Activated CD4-positive, alpha-beta T cell treated with anti-CD3 and anti-CD28 coated beads, Interleukin-2, amount 50 U/mL, for 1 hour (primary cell): ENCODE results near the gene FRMD1.

Experiments
- DNase-seq: peaks from one replicate; pipeline ENCODE4 v3.0.0-alpha.2; 2020

FRMD1 gene

DNA sequence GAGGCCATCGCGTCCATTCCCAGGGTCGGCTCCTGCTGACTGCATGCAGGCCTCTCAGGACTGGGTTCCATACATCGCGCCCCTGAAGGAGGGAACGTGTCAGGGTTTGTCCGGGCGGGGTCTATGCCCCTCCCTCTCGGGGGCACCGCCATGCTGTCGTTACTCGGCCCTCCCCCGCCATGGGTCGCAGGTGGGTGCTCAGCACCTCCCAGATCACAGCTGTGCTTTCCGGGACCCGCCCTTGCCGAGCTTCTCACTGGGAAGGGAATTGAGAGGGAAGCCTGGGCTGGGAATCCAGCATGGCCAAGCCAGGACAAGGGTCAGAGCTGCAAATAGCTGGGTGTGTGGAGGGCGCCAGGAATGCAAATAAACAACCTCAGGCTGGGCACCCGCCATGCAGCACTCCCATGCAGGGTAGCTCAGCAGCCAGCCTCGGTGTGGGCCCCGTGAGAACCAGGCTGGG is at the start of gene FRMD1:
FRMD1 (minus strand) TSS at position 270 of the 463 bp plus-strand sequence; CDS start at position 152, 118 bp downstream.
- no peak for DNase-seq

GRCh38 chr6:168128006-168128630 is 49.1 kb upstream of the FRMD1 start:
- DNase-seq, result no peak

DNA sequence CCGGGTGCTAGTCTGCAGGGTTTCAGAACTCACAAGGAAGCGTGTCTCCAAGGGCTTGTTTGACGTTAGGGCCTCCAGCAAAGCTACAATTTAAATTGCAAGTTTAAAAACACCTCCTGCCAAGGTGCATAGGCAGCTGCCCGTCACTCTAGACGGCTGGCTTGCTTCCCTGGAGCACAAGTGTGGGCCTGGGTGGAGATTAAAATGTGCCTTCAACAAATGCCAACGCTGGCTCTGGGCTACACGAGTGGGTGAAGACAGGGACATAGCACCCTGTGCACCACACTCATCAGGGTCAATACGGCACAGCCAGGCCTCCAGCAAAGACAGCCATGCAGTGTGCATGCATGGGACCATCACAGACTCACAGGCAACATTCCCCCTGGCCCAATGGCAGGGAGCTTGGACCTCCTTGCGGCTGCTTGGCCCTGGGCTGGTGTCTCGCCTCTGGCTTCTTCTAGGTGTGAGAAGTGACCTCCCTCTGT is 48.4 kb upstream of the FRMD1 start:
- no peak for DNase-seq

DNA sequence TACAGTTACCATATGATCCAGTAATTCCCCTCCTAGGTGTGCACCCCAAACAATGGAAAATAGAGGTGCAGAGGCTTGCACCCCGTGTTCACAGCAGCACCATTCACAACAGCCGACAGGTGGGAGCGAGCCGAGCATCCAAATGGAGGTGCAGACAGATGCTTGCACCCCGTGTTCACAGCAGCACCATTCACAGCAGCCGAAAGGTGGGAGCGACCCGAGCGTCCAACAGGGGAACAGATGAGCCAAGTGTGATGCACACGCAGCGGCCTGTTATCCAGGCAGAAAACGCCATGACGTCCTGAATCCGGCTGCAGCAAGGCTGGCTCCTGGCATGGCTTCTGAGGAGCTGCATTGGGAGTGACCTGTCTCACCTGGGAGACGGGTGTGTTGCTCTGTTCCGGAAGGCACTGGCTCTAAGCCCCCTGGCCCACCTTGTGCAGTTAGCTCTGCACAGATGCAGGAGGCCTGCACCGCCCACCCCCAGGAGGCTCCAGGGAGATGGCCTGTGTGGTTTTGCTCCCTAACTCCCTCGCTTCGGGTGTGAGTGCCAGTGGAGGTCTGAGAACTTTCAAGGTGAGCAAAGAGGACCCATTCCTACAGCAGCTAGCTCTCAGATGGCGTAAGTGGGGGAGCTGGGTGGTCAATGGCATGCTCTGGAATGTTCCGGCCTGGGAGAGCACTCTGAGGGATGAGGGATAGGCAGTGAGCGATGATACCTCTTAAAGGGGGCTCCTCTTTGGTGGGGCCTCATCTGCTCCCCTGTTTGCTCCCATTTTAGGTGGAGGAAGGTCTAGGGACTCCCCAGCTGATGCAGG is 47.8 kb upstream of the FRMD1 start:
- DNase-seq, result no peak

DNA sequence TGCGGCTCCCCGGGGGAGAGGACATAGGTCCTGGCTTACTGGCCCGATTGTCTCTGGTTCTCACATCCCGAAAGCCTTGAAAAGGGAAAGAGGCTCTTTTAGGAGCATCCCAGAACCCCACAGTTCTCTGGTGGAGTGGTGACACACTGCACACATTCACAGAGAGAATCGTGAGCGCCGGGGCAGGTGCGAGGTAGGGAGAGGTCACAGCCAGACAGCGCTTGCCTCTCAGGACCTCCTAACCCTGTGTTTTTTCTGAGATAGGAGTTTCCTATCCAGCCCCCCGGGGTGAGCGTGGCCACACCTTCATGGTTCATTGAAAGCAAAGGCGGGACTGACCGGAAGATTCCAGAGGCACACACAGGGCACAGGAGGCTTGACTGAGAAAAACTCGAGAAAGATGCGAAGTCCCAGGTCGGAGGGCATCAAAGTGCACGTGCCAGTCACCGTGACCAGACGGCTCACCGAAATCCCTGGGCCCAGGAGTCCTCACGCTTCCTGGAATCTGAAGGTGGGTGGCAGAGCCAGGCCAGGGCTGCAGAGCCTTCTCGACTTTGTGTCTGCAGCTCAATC is 46.5 kb upstream of the FRMD1 start:
- no peak for DNase-seq

GRCh38 chr6:168124921-168125320 is 45.9 kb upstream of the FRMD1 start:
- DNase-seq, result no peak

- DNase-seq, result no peak
Measured at GRCh38 chr6:168124158-168124557, 45.1 kb upstream of the FRMD1 start.

DNA sequence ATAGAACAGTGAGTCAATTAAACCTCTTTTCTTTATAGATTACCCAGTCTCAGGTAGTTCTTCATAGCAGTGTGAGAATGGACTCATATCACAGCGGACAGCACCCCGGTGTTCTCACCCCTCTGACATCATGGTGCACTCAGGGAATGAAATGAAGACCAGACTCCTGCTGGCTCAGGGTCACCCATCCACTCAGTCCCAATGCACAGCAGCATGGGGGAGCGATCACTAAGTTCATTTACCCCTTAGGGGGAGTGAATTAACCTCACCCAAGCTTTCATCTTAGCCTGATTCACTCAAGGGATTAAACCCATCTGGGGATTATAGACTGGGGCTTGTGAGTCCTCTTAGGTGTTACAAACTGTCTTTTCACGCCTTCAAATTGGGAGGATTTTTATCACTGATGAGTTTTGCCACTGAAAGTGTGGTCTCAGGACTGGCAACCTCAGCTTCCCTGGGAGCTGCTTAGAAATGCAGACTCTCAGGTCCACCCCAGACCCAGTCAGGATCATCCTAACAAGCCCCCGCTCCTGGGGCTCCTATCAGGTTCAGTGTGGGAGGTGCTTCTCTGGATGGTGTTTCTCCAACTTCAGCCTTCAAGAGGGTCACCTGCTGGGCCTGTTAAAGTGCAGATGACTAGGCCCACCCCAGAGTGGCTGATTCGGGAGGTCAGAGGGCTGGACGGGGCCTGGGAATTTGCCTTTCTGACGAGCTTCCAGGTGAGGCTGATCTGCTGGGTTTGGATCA is 44.3 kb upstream of the FRMD1 start:
- no peak for DNase-seq

GRCh38 chr6:168122521-168122920 is 43.5 kb upstream of the FRMD1 start:
- no peak for DNase-seq

GRCh38 chr6:168122011-168122410 is 43.0 kb upstream of the FRMD1 start:
- DNase-seq, result no peak

DNA sequence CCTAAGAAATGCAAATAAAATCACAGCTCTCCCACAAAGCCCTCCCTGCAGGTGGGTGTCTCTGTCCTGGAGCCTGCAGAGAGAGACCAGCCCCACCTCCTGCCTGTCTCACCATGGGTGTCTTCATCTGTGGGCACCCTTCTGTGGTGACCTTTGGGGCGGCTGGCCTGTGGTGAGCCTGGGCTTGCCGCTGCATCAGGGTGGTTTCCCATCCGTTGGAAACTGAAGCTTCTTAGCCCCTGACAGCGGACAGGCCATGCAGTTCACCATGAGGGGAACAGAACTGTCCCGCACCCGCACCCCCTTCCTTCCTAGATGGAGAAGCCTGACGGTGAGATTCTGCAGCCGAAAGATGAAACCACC is 42.3 kb upstream of the FRMD1 start:
- DNase-seq, result no peak

GRCh38 chr6:168120390-168121302 is 41.6 kb upstream of the FRMD1 start:
- no peak for DNase-seq

DNA sequence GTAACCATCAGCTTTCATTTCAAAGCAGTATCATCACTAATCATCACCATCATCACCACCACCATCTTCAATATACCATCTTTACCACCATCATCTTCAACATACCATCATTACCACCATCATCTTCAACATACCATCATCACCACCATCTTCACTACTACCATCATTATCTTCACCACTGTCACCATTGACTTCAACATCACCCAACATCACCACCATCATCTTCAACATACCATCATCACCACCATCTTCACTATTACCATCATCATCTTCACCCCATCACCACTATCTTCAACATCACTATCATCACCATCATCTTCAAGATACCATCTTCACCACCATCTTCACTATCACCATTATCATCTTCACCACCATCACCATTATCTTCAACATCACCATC is 40.5 kb upstream of the FRMD1 start:
- DNase-seq, result no peak

GRCh38 chr6:168118935-168119334 is 39.9 kb upstream of the FRMD1 start:
- no peak for DNase-seq

DNA sequence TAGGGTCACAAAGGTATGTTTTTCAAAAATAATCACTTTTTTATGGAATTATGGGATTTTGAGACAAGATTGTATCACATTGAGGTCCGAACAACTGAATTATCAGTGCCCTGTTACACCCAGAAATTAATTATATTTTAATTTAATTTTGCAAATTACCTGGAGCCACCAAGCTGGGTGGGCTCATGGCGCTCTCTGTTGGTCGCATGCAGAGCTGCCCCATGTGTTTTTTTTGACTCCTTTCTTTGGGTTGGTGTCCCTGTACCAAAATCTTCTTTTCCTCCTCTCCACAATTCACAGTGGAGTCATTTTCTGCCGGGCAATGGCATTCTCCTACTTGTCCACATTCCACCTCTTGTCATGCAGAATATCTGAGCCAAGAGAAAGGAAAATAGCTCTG is 38.9 kb upstream of the FRMD1 start:
- no peak for DNase-seq

- no peak for DNase-seq
Measured at GRCh38 chr6:168116975-168117899, 38.2 kb upstream of the FRMD1 start.

DNA sequence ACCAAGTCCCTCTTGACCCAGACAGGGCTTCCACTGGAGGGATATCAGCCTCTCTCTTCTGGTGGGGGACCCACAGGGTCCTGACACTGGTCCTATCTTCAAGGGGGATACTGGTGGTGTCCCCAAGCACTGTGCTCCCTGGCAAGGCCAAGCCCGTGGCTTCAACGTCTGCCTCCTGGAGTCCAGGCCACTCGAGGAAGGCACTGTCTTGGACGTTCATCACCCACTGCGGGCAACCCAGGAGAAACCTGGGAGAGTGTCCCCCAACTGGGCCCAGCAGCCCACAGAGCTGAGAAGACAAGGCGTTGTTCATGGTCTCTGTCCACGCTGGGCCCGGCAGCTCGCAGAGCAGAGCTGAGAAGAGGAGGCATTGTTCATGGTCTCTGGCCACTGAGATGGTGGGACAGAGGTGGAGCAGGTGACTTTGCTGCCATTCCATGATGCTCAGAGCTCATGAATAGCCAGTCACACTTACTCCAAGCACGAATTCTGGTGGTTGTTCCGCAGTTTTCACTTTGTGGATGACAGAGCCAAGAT is 37.5 kb upstream of the FRMD1 start:
- no peak for DNase-seq

- no peak for DNase-seq
Measured at GRCh38 chr6:168115748-168116437, 36.9 kb upstream of the FRMD1 start.

- no peak for DNase-seq
Measured at GRCh38 chr6:168113226-168113625, 34.2 kb upstream of the FRMD1 start.

GRCh38 chr6:168111911-168112310 is 32.9 kb upstream of the FRMD1 start:
- no peak for DNase-seq
